Brain pericyte (primary cell): Measurements from ENCODE around the gene CEP57L1.
"Not testable (repeated sequence)": the region's sequence is repeated elsewhere in the genome, so short reads cannot be mapped to it uniquely, and the experiment has no call there.

ENCODE experiments used
- DNase-seq: peaks from one replicate; pipeline ENCODE4 v3.0.0-alpha.2; 2012; ENCODE audit warnings: low read depth, low spot score

Gene CEP57L1

DNA sequence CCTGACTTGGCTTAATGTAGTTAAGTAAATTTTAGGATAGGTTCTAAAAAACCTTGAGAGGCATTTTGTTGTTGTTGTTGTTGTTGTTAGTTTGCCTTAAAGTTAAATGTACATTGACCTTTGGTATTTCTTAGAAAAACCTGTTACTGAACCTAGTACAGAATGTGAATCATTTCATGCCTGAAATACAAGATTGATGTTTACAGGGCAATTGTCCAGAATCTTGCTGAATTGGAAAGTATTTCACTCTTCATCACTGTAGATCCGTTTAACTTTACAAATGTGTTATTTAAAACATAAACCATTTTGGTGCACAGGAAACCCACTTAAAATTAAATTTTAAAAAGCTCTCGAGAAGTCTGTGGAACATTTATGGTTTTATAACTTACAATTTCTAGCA lies 75.0 kb downstream of the CEP57L1 start:
- no peak for DNase-seq

DNA sequence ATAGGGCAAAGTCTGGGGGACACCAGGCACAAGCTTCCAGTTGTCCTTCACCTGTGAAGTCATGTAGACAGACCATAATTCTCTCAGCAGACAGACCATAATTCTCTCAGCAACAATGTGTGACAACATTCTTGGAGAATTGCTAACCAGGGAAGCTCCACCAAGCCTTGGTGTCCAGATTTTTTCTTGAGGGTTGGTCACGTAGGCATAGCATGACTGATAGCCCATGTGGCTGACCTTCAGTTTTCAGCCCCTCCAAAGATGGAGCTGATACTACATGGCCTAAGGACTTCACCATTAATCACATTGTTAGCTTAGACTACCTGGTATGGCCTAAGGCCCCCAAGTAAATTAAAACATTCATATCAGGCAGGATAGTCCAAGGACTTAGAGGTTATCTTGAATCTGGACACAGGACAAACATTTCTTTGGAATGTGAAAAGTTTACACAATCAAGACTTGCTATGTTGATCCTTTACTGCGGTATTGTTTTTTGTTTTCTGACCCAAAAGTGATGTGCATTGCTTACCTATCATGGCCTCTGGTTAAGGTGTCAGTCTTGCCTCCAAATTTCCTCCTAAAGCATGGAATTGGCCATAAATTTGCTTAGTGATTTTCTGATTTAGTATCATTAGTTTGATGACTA lies 76.9 kb downstream of the CEP57L1 start:
- no peak for DNase-seq

GRCh38 chr6:109174916-109175315 lies 79.6 kb downstream of the CEP57L1 start:
- no peak for DNase-seq

DNA sequence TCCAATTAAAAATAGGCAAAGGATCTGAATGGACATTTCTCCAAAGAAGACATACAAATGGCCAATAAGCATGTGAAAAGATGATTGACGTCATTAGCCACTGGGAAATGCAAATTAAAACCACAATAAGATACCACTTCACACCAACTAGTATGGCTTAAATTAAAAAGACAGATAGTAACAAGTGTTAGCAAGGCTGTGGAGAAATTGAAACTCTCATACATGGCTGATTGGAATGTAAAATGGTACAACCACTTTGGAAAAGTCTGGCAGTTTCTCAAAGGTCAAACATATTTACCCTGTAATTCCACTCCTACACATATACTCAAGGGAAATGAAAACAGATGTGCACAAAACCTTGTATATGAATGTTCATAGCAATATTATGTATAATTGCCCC lies 83.6 kb downstream of the CEP57L1 start:
- DNase-seq: no peak

DNA sequence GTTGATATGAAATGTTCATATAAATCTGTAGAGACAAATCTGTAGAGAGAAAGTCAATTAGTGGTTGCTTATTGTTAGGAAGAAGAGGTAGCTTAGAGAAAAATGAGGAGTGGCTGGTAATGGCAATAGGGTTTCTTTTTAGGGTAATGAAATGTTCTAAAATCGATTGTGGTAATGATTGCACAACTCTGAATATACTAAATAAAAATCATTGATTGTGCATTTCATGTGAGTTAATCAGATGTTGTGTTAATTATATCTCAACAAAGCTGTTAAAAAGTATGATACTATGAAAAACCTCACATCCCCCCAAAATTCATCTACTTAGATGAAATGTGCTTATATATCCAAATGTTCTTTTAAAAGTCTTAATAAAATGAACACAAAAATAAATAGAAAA lies 84.2 kb downstream of the CEP57L1 start:
- no peak for DNase-seq

DNA sequence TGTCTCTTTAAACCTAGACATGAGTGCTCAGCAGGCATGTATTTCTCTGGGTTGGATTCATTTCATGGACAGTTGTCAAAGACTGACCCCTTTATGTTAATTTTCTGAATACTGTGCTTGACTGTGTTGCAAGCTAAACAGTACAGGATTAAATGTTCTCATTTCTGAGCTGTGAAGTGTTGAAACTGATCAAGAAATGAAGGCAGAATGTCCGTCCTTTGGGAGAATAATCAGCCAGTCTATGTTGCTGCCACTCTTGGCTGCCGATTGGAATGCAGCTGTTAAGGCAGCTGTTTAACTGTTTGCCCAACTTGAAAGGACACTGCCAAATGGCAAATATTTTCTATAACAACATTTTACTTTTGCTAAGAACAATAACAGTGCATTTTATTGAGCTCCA lies 87.3 kb downstream of the CEP57L1 start:
- DNase-seq: no peak

DNA sequence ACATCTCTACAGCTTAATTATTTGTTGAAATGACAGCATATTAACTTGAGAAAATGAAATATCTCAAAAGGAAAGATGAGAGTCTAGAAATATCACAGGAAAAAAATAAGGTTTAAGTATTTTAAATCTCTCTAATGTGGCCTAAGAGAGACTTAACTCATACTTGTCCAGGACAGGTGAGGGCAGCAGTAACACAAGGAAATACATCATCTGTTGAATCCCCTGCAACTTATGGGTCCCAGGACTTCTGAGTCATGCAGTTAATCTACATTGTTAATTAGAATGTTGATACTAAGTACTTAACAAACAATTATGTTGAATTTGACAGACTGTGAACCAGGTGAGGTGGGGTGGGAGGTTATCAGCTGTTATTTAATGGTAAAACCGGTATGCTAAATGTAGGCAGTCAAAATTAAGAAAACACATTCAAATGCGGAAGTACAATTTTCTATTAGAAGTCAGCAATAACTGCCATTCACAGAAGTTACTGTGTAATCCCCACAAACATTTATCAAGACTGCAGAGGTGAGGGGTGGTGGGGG lies 87.9 kb downstream of the CEP57L1 start:
- no peak for DNase-seq

- DNase-seq: no peak
These were observed 89.3 kb downstream of the CEP57L1 start for GRCh38 chr6:109184638-109185037.

DNA sequence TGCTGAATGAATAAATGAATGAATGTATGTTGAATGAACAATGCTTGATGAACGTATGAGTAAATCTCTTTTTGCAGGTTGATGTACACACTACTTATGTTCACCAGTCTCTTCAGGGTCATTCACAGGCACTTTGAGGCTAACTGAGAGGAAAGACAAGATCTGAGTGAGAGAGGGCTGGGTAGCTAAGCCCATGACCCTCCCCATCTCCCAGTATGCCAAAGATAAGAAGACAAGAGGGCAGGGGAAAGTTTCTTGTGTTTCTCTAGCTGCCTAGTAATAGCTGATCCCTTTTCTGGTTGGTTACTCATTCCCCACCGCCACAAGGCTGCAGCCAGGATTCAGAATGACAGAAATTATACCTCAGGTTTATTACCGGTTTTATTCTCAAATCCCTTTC lies 90.7 kb downstream of the CEP57L1 start:
- DNase-seq: no peak

GRCh38 chr6:109187399-109188114 lies 92.2 kb downstream of the CEP57L1 start:
- no peak for DNase-seq

DNA sequence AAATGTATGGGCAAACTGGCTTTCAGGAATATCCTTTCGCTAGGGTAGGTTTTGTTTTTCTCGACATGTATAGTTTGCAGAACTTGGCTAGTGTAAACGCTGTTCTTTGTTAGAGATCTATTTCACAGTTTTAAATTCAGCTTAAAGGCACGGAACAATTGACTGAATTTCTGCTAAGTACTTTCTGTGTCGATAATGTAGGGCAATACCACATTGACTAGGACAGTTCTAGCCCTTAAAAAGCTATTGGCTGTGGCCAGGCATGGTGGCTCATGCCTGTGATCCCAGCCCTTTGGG lies 92.8 kb downstream of the CEP57L1 start:
- DNase-seq: no peak

GRCh38 chr6:109191368-109191767 lies 96.1 kb downstream of the CEP57L1 start:
- DNase-seq: not testable (repeated sequence)

DNA sequence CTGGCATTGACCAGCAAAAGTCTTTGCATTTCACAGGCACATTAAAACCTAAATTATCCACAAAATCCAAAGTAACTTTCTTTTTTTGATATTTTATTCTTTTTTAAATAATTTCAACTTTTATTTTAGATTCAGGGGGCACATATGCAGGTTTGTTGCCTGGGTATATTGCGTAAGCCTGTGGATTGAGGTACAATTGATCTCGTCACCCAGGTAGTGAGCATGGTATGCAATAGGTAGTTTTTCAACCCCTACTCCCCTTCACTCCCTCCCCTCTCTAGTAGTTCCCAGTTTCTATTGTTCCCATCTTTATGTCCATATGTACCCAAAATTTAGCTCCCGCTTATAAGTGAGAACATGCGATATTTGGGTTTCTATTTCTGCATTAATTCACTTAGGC lies 97.6 kb downstream of the CEP57L1 start:
- no peak for DNase-seq

DNA sequence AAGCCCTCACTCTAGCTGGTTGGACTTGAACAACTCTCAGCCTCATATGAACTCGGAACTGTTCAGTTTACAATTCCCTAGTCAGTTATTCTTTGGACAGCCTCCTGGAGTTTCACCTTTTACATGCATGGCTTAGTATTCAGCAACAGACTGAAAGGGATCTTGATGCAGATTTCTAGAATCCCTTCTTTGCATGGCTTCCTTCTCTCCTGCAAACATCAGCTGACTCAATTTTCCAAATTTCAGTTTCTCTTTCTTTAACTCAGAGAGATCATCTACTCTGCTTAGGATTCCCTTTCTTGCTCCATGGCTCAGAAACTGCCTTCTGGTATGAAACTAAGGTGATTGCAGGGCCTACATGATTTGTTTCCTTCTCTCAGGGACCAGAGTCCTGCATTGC lies 99.6 kb downstream of the CEP57L1 start:
- DNase-seq: no peak

DNA sequence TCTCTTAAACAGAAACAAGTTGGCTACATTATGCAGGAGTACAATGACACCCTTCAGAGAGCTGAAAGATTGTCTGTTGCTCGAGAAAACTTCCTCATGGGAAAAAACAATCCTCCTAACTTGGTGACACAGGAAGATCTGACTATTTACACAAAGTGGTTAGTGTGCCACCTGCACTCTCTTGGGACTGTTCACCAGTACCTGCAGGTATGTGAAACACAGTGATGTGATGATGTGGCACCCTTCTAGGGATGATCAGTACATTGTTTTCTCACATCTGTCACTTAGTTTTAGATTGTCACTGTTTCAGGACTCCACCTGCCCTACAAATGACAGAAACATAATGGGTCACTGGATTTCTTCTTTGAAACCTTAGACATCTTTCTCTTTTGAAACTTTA lies 101.8 kb downstream of the CEP57L1 start:
- DNase-seq: no peak

- no peak for DNase-seq
These were observed 107.3 kb downstream of the CEP57L1 start for GRCh38 chr6:109202409-109203264.

DNA sequence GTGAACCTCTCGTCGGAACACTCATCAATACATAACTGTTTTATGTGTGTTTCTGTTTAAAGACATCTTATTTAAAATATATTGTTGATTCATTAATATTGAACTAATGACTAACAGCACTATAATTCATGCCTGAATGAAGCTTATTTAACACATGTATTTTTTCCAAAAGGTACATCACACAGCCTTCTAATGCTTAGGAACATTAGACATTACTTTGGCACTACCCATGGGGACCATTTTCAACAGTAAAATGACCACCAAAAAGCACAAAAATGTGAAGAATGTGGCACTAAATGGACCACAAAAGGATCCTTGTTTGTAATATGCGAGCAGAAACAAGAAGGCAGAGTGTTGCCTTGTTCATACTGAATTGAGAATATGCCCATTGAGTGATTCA lies 109.2 kb downstream of the CEP57L1 start:
- DNase-seq: no peak

DNA sequence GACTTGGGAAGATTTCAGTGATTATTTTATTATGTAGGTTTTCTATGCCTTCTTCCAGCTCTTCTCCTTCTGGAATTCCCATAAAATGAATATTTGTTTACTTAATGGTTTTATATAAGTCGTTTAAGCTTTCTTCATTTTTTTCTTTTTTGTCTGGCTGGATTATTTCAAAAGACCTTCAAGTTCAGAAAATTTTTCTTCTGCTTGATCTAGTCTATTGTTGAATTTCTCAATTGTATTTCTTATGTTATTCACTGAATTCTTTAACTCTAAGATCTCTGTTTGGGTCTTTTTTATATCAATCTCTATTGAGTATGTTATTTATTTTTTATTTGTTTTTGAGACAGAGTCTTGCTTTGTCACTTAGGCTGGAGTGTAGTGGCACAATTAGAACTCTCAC lies 117.4 kb downstream of the CEP57L1 start:
- DNase-seq: no peak
